ENCODE data around the gene ATG16L1.
A peak's percentile ranks its signal among the peaks of the same experiment; 100 is the strongest.

Gene ATG16L1

DNA sequence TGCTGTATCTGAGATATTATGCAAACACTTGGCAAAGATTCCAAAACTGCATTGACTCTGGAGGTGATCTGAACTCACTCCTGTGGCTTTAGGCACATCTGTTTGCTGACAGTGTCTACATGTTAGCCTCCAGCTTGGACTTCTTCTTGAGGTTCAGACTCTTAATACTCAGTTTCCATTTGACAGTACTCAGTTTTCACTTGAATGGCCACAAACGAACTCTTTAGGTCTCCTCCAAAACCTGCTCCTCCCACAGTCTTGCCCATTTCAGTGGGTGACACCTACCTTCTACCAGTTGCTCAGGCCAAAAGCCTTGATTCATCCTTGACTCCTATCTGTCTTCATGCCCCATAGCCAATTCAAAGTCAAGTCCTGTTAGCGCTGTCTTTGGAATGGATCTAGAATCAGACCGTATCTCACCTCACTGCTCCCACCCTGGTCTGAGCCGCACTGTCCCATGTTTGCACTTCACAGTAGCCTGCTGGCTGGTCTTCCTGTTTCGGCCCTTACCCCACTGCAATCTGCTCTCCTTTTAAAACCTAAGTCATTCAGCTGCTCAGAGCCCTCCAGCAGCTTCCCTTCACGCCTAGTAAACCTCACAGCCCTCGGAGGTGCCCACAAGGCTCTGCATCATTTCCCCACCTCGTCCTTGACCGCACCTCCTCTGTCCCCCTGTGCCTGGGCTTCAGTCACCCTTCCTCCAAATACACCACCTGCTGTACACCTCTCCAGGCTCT lies 10.5 kb downstream of the ATG16L1 start:
- no peak for DNase-seq

DNA sequence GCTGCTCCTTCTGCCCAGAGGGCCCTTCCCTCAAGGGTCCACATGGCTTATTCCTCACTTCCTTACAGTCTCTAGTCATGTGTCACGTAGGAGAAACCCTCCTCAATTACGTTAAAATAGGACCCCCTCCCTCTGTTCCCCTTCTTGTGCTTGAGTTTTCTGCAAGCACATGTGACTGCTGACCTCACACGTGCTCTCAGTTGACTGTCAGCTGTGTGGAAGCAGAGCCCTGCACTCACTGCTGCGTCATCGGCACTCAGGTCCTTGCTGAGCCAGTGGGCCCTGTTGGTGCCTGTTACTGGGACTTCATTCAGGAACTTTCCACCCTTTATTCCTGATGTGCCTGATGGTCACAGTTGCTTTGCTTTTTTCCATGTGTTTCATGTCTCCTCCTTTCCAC lies 11.1 kb downstream of the ATG16L1 start:
- no peak for DNase-seq

DNA sequence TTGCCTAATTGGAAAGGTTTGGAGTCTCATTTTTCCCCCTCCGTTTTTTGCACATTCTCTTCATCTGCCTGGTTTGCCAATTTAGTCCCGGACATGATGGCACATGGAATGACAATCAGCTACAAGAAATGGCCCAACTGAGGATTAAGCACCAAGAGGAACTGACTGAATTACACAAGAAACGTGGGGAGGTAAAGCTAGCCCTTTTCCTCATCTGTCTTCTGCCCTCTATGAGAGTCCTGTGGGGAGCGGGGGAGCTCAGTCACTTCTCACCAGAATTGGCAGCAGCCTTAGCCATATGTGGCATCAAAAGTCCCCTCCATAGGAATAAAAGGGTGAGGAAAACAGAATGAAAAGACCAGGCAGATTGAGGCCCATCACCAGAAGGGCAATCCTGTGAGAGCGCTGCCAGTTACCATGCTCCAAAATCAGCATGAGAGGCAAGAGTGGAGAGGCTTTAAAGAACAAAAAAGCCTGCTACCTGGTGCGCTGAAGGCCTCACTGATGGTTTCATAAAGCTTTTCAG lies 11.6 kb downstream of the ATG16L1 start:
- DNase-seq, result no peak

DNA sequence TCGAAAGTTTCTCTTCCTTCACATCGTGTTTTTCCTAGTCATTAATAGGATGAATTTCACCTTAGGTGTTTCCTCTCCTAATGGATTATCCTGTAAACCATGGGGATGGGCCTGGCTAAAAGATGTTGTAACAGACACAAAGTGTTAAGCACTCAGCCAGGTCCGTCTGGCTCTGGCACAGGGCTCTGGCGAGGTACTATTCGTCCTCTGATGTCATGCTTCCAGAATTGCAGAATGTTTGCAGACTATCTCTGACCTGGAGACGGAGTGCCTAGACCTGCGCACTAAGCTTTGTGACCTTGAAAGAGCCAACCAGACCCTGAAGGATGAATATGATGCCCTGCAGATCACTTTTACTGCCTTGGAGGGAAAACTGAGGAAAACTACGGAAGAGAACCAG lies 13.2 kb downstream of the ATG16L1 start:
- no peak for DNase-seq

DNA sequence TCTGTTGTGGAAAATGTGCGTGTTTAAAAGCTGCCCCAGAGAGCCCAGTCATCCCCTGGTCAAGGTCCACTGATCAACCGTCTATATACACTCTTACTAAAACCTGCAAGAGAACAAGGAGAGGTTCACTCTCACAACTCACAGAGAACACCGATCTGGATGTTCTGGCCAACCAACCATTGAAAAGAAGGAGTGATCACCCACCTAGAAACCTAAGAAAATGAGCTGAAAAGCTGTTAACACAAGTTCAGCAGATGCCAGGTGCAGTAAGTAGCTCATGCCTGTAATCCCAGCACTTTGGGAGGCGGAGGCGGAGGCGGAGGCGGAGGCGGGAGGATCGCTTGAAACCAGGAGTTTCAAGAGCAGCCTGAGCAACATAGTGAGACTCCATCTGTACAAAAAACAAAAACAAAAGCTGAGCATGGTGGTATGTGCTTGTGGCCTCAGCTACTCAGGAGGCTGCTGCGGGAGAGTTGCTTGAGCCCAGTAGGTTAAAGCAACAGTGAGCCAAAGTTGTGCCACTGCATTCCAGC lies 14.5 kb downstream of the ATG16L1 start:
- DNase-seq, result no peak

DNA sequence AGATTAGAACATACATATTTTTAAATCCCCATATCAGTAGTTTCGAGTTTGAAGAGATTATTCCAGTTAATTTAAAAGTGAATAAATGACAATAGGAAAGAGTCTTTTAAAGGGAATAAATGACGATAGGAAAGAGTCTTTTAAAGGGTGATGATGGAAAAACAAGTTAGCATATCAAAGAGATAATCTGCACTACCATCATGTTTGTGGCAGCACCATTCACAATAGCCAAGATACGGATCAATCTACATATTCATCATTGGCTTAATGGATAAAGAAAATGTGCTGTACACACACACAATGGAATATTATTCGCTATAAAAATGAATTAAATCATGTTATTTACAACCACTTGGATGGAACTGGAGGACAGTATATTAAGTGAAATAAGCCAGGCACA lies 15.0 kb downstream of the ATG16L1 start:
- no peak for DNase-seq

DNA sequence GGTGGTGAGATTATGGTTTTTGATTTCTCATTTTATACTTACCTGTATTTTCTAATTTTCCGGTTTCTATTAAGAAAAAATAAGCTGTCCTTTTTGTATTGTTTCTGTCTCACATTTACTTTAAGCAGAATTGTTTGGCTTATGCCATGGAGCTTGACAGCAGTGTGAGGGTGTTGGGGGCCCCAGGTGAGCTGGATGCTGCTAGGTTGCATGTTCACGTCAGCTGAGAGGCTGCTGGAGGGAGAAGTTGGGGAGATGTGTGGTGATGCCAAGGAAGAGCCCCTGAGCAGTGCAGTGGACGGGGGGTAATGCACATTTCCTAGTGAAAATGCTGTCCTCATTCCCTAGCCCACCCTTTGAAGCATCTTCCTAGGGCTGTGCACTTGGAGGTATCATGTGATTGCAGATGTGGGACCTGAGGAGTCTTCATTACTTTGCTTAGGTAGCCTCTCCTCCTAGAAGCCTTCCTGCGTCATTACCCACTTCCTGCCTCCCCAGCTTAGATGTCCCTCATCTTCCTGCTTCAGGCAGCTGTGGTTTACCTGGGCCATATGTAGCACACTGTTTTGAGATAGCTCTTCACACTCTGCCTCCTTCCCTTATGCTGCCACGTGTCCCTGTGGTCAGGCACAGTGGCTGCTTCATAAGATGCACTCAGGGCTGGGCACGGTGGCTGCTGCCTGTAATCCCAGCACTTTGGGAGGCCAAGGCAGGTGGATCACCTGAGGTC lies 16.2 kb downstream of the ATG16L1 start:
- peak; percentile 37 to 45 for DNase-seq

DNA sequence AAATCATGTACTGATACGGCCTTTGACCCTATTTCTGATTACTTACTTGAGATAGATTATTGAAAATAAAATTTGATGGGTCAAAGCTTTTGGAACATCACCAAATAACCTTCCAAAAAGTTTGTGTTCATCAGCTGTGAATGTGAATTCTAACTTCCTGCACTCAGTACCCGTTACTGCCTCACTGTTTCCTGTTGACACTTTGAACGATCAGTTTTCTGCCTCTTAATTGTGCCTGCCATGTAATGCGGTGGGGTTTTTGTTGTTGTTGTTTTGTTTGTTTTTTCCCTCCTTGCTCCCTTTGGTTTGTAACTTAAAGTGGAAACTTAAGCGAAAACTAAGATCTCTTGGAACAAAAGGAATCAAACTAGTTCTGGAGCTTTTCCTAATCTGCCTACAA lies 18.9 kb downstream of the ATG16L1 start:
- no peak for DNase-seq

DNA sequence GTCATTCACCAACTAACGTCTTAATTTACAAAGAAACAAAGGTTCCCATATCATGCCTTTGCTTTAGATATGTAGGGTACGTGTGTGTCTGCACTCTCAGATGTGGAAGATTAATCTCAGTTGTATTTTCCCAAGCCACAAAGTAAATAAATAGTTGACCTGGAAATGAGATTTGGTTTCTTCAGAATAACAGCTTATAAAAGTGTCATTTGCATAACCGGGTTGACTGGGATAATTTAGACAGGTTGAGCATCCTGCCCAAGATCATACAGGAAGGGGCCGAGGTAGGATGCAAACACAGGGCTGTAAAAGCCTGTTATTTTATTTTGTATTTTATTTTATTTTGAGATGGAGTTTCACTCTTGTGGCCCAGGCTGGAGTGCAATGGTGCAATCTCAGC lies 19.5 kb downstream of the ATG16L1 start:
- no peak for DNase-seq

DNA sequence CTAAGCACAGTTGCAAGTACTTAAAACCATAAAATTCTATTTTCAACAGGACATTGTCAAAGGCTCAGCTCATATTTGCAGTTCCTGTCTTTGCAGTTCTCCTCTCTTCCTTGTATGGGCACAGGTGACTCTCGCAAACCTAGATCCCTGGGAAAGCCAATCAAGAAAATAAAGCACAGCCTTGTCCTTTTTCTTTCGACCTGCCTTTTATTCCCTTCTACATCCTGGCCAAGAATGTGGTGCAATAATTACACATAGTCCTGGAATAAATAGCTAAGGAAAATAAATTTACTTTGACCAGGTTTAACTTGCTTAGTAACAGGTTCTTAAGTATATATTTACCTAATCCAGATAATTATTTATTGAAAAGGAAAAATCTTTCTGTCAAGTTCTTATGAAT lies 20.2 kb downstream of the ATG16L1 start:
- DNase-seq, result no peak

DNA sequence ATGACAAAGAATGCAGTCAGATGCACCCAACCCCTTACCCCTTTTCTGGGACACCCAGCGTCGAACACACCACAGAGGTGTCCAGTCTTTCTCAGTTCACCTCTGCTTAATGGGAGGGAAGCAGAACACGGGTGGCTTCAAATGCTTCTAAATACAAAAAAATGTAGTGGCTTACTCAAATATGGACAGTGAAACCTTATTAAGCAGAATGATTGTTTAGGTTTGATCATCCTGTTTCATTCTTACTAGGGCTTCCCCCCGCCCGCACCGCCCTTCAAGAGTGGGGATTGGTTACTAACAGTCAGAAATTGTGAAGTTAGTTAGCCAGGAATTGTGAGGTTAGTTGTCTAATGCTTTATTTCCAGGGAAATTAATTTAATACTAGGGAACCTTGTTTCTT lies 21.6 kb downstream of the ATG16L1 start:
- no peak for DNase-seq

DNA sequence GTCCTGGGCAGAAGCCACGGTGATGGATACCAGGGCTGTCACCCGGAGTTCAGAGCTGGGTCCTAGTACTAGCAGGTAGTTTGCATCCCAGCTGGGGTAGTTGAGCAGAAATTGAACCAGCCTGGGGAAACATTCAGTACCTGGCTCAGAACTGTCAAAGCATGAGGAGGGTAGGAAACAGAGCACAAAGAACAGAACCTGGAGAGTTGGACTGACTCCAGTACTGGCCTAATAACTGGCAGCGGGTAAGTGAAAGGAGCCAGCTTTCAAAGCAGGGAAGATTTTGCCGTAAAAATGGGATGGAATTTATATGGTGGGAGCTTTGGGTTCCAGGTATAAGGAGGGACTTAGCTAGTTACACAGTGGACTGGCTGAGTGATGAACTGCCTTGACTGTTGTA lies 23.8 kb downstream of the ATG16L1 start:
- DNase-seq, result no peak

DNA sequence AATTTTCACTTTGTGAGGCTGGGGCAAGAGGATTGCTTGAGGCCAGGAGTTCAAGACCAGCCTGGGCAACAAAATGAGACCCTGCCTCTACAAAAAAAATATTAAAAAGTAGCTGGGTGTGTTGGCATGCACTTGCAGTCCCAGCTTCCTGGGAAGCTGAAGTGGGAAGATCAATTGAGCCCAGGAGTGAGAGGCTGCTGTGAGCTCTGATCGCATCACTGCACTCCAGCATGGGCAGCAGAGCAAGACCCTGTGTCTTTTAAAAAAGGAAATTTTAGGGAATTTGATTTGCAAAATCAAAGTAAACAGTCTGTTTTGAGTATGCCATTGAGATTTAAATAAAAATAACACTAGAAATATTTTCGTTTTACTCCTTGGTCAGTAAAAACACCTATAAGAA lies 27.4 kb downstream of the ATG16L1 start:
- no peak for DNase-seq

DNA sequence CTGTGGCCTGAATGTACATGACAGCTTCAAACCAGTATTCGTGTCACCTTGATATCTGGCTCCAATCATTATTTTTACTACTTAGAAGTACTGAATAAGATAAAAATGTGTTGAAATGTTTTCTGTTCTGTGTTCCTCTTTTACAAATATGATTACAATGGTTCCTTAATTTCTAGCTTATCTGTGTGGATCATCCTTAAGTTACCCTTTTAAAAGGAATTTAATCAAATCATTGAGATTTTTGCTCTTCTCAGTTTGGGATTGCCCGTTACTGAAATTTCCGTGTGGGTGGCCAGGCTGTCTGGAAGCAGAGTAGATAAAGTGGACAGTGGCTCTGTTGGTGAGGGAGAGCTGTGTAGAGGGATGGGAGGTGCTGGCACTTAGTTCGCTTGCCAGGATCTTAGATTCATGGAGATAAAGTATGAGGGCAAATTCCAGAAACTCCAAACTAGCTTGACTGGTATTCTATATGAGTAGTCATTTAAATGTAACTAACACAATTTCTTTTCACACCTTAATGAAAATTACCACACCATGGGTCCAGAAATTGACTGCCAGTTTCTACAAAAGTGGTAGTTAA lies 28.7 kb downstream of the ATG16L1 start:
- no peak for DNase-seq

DNA sequence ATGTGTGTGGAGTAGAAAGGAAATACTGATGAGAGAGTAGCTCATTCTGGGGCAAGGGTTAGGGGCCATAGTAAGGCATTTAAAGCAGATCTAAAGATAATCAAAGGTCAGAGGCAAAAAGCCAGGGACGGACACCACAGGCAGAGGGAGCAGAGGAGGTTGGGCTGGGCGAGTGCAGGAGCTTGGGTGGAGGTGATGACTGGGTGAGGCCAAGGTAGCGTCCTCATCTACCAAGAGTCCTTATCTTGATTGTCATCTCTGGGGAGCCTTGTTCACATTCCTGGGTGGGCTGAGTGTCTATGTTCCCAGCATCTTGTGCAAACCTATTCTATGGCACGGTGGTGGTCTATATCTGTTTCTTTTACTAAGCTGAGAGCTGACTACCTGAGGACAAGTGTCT lies 30.1 kb downstream of the ATG16L1 start:
- no peak for DNase-seq

DNA sequence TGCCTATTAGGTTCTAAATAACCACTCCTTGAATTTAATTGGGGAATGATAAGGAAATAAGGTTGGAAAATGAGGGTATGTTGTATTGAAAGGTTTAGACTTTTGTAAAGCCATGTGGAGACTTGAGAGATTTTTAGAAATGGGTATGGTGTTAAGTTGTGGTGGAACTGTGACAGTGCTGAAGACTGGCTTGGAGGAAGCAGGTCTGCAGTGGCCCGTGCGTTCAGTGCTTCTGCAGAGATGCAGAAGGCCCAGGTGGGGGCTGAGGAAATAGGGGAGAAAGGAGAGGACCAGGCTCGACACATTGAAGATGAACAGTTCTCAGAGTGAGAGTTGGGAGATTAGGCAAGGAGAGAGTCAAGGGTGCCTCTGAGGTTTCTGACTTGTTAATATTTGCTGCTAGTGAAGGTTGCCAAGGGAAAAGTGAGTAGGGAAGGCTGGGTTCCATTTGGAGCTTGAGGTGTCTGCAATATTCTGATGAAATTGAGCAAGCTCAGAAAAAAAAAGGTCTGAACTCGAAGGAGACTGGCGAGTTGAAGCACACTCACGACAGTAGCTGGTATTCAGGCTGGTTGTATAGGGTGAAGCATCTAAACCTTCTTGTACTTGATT lies 30.6 kb downstream of the ATG16L1 start:
- DNase-seq, result no peak

DNA sequence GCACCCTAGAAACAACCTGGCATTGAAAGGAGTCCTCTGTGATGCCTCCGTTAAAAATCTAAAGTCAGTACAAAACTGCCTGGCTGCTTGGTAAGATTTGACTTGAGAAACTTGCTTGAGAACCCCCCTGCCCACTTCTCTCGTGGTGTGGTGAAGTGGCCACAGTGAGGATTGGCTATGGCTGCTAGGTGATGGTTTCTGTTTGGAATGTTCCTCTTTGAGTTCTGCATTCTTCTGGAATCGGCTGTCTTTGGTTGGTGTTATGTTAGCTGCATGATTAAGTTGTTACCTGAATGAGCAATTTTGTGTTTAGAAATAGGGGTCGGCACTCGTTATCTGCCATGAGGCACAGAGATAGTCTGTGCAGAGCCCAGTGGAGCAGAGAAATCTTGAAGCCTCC lies 34.4 kb downstream of the ATG16L1 start:
- no peak for DNase-seq

DNA sequence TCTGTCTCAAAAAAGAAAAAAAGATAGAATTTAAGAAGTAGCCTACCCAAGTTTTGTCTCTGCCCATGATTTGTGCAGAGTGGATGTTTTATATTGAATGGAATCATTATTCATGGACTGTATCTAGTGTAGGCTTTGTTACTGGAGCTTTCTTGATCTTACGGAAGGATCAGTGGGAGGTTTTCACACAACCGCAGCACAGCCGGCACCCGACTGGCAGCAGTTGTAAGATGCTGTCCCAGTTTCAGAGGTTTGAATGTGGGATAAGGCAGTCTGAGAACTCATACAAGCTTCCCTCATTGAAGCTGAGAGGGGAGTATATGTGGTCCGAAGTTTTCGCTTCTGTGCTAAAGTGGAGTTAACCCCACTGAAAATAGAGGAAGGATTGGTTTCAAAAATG lies 36.4 kb downstream of the ATG16L1 start:
- no peak for DNase-seq

DNA sequence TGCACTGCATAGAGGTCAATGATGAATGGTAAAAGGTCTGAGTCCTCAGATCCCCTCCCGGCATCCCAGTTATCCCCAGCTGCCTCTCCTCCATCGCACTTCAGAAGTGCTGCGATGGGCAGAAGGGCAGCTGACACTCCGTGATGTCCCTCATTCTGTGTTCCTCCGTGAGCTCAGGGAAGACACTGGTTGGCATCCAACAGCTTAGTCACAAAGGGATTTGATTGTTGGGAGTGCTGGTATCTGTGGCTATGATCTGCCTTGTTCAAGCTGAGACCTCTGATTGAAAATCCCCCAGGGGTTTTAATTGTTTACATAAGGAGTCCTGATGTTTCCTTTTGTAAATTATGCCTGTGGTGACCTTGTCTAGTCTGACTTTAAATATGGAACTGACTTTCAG lies 37.2 kb downstream of the ATG16L1 start:
- DNase-seq, result no peak

DNA sequence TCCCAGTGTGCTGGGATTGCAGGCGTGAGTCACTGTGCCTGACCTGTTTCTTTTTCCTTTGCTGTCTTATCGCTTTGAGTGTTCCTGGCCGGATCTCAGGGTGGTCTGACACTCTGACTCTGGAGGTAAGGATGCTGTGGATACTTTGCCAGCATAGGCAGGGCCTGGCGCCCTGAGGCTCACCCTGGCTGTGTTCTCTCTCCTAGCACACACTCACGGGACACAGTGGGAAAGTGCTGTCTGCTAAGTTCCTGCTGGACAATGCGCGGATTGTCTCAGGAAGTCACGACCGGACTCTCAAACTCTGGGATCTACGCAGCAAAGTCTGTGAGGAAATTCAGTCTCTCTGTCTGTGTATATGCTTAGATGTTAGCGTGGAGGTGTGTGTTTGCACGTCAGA lies 38.2 kb downstream of the ATG16L1 start:
- no peak for DNase-seq

DNA sequence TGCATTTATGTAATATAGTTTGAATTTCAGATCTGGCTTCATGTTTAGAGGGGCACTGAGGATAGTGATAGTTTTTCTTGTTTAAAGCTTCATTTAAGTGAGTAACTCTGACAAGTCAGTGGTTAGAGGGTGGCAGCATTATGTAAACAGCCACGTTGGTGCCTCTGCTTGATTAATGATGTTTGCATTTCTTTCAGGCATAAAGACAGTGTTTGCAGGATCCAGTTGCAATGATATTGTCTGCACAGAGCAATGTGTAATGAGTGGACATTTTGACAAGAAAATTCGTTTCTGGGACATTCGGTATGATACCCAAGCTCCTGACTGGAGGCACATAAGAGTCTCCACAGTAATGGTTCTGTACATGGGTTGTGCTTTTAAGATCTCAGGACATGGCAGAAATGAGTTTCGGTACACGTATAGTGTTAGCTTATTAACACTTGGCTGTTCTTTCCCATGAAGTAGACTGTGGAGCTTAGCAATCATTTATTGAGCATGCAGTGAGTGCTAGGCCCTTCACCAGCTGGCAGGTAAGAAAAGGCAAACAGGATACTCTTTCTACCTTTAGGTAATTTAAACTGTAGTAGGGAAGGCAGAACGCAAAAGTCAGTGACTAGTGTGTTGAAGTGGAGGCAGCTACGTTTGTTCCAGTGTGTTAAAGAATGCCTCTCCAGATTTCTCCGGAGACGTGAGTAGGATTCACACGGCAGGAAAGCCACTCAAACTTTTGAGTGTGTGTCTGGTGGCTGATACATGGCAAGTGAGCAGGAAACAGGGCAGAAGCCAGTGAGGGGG lies 38.8 kb downstream of the ATG16L1 start:
- no peak for DNase-seq

DNA sequence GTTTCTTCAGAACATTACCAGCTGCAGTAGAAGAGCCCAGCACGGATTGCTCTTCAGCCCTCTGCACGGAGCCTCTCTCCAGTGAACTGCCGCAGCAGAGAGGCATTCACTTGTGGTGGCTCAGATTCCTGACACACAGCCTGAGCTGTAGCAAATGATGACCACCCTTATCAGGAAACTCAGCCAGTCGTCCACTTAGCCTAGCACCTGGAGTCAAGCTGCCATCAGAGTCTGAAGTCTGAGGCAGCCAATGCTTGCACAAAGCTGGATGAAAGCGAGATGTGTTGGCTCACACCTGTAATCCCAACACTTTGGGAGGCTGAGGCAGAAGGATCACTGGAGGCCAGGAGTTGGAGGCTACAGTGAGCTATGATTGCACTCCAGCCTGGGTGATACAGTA lies 44.4 kb downstream of the ATG16L1 start:
- DNase-seq, result no peak

DNA sequence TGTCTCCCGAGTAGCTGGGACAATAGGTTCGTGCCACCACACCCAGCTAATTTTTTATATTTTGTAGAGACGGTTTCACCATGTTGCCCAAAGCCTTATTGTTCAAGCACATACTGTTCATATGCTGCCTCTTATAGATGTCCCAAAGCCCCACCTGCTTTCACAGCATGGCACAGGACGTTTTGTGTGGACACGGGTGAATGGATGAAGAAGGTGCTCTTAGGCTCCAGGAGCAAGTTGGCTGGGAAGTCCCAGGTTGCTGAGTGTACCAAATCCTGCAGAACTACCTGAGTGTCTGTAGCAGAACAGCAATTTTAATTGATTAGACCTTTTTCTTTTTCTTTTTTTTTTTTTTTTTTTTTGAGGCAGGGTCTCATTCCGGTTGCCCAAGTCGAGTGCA lies 45.6 kb downstream of the ATG16L1 start:
- no peak for DNase-seq
